PC-3 (cell line): Measurements from ENCODE around the gene ZNF71. TPM values are rescaled to one million over a fixed set of nuclear protein-coding genes. Genes with fewer than 3 reads are reported as not detected.

Experiments
- ATAC-seq: fragments of 200-7000 bp; cut with Tn5 transposase; 2 replicates; pipeline ENCODE4 v1.9.1; 2020; ENCODE audit warnings: mild to moderate bottlenecking, moderate library complexity
- BruUV-seq: library from RNA; stranded (reverse); fragments of 400-500 nt; replicated peaks from 2 replicates; lab custom pipeline; 2021; lab: Mats Ljungman, UMichigan
- CTCF ChIA-PET: fragments of 300-600 bp; sonication (Branson Sonifier 250); formaldehyde crosslinking; loops from one replicate; lab custom pipeline; 2022; ENCODE audit warnings: antibody characterized with exemption; lab: Charles Lee
- POLR2A ChIA-PET: fragments of 300-600 bp; sonication (Branson Sonifier 250); formaldehyde crosslinking; loops from one replicate; lab custom pipeline; 2022; ENCODE audit warnings: antibody characterized with exemption; ENCODE audit not compliant: unreplicated experiment; lab: Charles Lee
- DNase-seq: peaks from one replicate; pipeline ENCODE4 v3.0.0-alpha.2; 2015
- H2AFZ ChIP-seq: fragments of 300-600 bp; sonication (generic); 2 replicates; pipeline ENCODE4 v1.6.0; 2016; ENCODE audit warnings: antibody characterized with exemption, low read length
- H3F3A ChIP-seq: fragments of 300-600 bp; sonication (generic); one replicate; pipeline ENCODE4 v1.6.0; 2017; ENCODE audit warnings: antibody characterized with exemption, low read length, control low read depth, mild to moderate bottlenecking; ENCODE audit not compliant: unreplicated experiment
- H3K27ac ChIP-seq: fragments of 300-600 bp; sonication (generic); 2 replicates; pipeline ENCODE4 v1.5.1; 2016; ENCODE audit warnings: mild to moderate bottlenecking, low read length
- H3K27me3 ChIP-seq: fragments of 300-600 bp; sonication (generic); 2 replicates; pipeline ENCODE4 v1.6.1; 2016; ENCODE audit warnings: low read length, mixed read lengths
- H3K36me3 ChIP-seq: fragments of 300-600 bp; sonication (generic); 2 replicates; pipeline ENCODE4 v1.6.1; 2016; ENCODE audit warnings: low read depth, mixed run types, low read length, mixed read lengths
- H3K4me1 ChIP-seq: fragments of 300-600 bp; sonication (generic); 2 replicates; pipeline ENCODE4 v1.5.1; 2016; ENCODE audit warnings: low read length; ENCODE audit not compliant: insufficient read depth
- H3K4me2 ChIP-seq: fragments of 300-600 bp; sonication (generic); 2 replicates; pipeline ENCODE4 v1.6.0; 2016; ENCODE audit warnings: low read length
- H3K4me3 ChIP-seq: fragments of 300-600 bp; sonication (generic); 2 replicates; pipeline ENCODE4 v1.5.1; 2016; ENCODE audit warnings: mild to moderate bottlenecking, low read length, mixed read lengths
- H3K79me2 ChIP-seq: fragments of 300-600 bp; sonication (generic); 2 replicates; pipeline ENCODE4 v1.6.1; 2017; ENCODE audit warnings: low read length, mixed read lengths
- H3K9ac ChIP-seq: fragments of 300-600 bp; sonication (generic); 2 replicates; pipeline ENCODE4 v1.6.0; 2016; ENCODE audit warnings: mild to moderate bottlenecking, low read length
- H3K9me2 ChIP-seq: fragments of 300-600 bp; sonication (generic); replicated peaks from 2 replicates; pipeline ENCODE4 v1.6.1; 2016; ENCODE audit warnings: mixed run types, low read length, mixed read lengths
- H3K9me3 ChIP-seq: fragments of 300-600 bp; sonication (generic); 2 replicates; pipeline ENCODE4 v1.6.1; 2016; ENCODE audit warnings: low read length, mixed read lengths
- H4K20me1 ChIP-seq: fragments of 300-600 bp; sonication (generic); 2 replicates; pipeline ENCODE4 v1.6.1; 2016; ENCODE audit warnings: low read length, mixed read lengths
- CTCF ChIP-seq: fragments of 300-600 bp; sonication (generic); conservative IDR thresholded peaks from 2 replicates; pipeline ENCODE4 v1.5.1; 2017; ENCODE audit warnings: antibody characterized with exemption, low read depth, mild to moderate bottlenecking, low read length
- EZH2 ChIP-seq: fragments of 300-600 bp; sonication (generic); IDR thresholded peaks from one replicate; pipeline ENCODE4 v1.6.1; 2017; ENCODE audit warnings: antibody characterized with exemption, mild to moderate bottlenecking, low read length; ENCODE audit not compliant: unreplicated experiment
- EZH2phosphoT487 ChIP-seq: fragments of 300-600 bp; sonication (generic); IDR thresholded peaks from 2 replicates; pipeline ENCODE4 v1.6.1; 2018; ENCODE audit warnings: mild to moderate bottlenecking, antibody characterized with exemption, low read length, borderline replicate concordance
- intact Hi-C: fragments of 100-400 bp; cut with micrococcal nuclease; formaldehyde crosslinking; loops from 2 replicates; pipeline ENCODE4 v1.9.0; 2023
- total RNA-seq: library from RNA; depleted of rRNA; stranded (reverse); fragments of >200 nt; gene quantifications from 2 replicates; pipeline ENCODE4 v1.2.3, GENCODE V29; 2014

The ZNF71 gene
- total RNA-seq, 1 experiment from 2014 or later = 14.2 TPM

GRCh38 chr19:56603829-56604228 lies 8.7 kb downstream of the ZNF71 start:
- TF ChIP-seq EZH2phosphoT487 = no peak
- no peak for TF ChIP-seq CTCF
- TF ChIP-seq EZH2 = no peak
- no peak overlapping the region for H3K4me2 ChIP-seq
- no peak overlapping the region for H3K9ac ChIP-seq
- H3K4me3 ChIP-seq = no peak overlapping the region
- no peak for ATAC-seq
- BruUV-seq = no TSS peak
- H4K20me1 ChIP-seq = no peaks in the 10 kb centered on the region
- H3K36me3 ChIP-seq = peaks cover 85% of the 10 kb centered on the region
- H3K27me3 ChIP-seq = no peaks in the 10 kb centered on the region
- peaks cover 27% of the 10 kb centered on the region for H3K79me2 ChIP-seq
- no peaks in the 10 kb centered on the region for H3K4me1 ChIP-seq
- peaks cover 71% of the 10 kb centered on the region for H3K9me3 ChIP-seq
- POLR2A ChIA-PET = interaction anchor here (0.6 kb wide), 1 partner anchor 1068 kb away, joined by 3 read pairs; no protein-coding TSS in a partner anchor
- H3F3A ChIP-seq = no peaks in the 10 kb centered on the region
- no peak overlapping the region for H2AFZ ChIP-seq
- DNase-seq = no peak
- CTCF ChIA-PET = no interaction called here
- H3K9me2 ChIP-seq = no peaks in the 10 kb centered on the region
- no peak overlapping the region for H3K27ac ChIP-seq
- intact Hi-C loops = no loop called here

- Histone ChIP-seq H3K9me2 (no peaks in the 10 kb centered on the region), H3K4me2 (no peak overlapping the region), H3F3A (no peaks in the 10 kb centered on the region), H3K79me2 (peaks cover 6% of the 10 kb centered on the region; the same call in 1 of the 2 replicates), H3K9ac (no peak overlapping the region), H3K36me3 (peaks cover 96% of the 10 kb centered on the region), H4K20me1 (no peaks in the 10 kb centered on the region), H3K27me3 (no peaks in the 10 kb centered on the region), H2AFZ (no peak overlapping the region), H3K4me1 (no peaks in the 10 kb centered on the region), H3K4me3 (no peak overlapping the region), H3K27ac (no peak overlapping the region), H3K9me3 (peaks cover 80% of the 10 kb centered on the region)
- no peak for DNase-seq
- no TSS peak for BruUV-seq
- POLR2A ChIA-PET = no interaction called here
- CTCF ChIA-PET = no interaction called here
- ATAC-seq = no peak
- TF ChIP-seq CTCF (no peak), EZH2 (no peak), EZH2phosphoT487 (no peak)
- intact Hi-C loops = no loop called here
Observed at GRCh38 chr19:56608274-56608964, 13.3 kb downstream of the ZNF71 start.

GRCh38 chr19:56611288-56611687 lies 16.2 kb downstream of the ZNF71 start:
- Histone ChIP-seq H3K4me2 (no peak overlapping the region), H3F3A (no peaks in the 10 kb centered on the region), H3K36me3 (peaks cover 98% of the 10 kb centered on the region), H3K4me3 (no peak overlapping the region), H3K79me2 (peaks cover 6% of the 10 kb centered on the region; the same call in 1 of the 2 replicates), H3K9me2 (no peaks in the 10 kb centered on the region), H3K9me3 (peaks cover 81% of the 10 kb centered on the region), H4K20me1 (no peaks in the 10 kb centered on the region), H3K4me1 (no peaks in the 10 kb centered on the region), H3K9ac (no peak overlapping the region), H2AFZ (no peak overlapping the region), H3K27ac (no peak overlapping the region), H3K27me3 (no peaks in the 10 kb centered on the region)
- ATAC-seq (no peak), DNase-seq (no peak)
- TF ChIP-seq CTCF = no peak
- TF ChIP-seq EZH2phosphoT487 = no peak
- TF ChIP-seq EZH2 = no peak
- CTCF ChIA-PET = no interaction called here
- intact Hi-C loops = no loop called here
- POLR2A ChIA-PET = no interaction called here
- BruUV-seq = no TSS peak
